GM21526 (cell line): ENCODE data around the gene ALOX5AP.
"Not testable (repeated sequence)": the region's sequence is repeated elsewhere in the genome, so short reads cannot be mapped to it uniquely, and the experiment has no call there.

Experiments
- ATAC-seq: cut with Tn5 transposase; IDR thresholded peaks from one replicate; pipeline ENCODE4 v1.9.1; 2021; ENCODE audit warnings: moderate library complexity; ENCODE audit not compliant: unreplicated experiment, low FRiP score

Gene ALOX5AP

GRCh38 chr13:30735872-30736175 lies 481 bp downstream of the ALOX5AP start:
- no peak for ATAC-seq

GRCh38 chr13:30736461-30737320 lies 1.3 kb downstream of the ALOX5AP start:
- ATAC-seq, result no peak

- ATAC-seq, result no peak
Measured at GRCh38 chr13:30737511-30738337, 2.4 kb downstream of the ALOX5AP start.

GRCh38 chr13:30738526-30739236 lies 3.3 kb downstream of the ALOX5AP start:
- no peak for ATAC-seq

- no peak for ATAC-seq
Measured at GRCh38 chr13:30739237-30739528, 3.8 kb downstream of the ALOX5AP start.

GRCh38 chr13:30739761-30740642 lies 4.7 kb downstream of the ALOX5AP start:
- ATAC-seq, result peak; percentile 40

- ATAC-seq, result no peak
Measured at GRCh38 chr13:30742901-30743300, 7.6 kb downstream of the ALOX5AP start.

GRCh38 chr13:30743319-30744055 lies 8.1 kb downstream of the ALOX5AP start:
- ATAC-seq, result no peak

- ATAC-seq, result peak; percentile 88
Measured at GRCh38 chr13:30744056-30744680, 8.8 kb downstream of the ALOX5AP start.

- ATAC-seq, result no peak
Measured at GRCh38 chr13:30744681-30745077, 9.3 kb downstream of the ALOX5AP start.

GRCh38 chr13:30745906-30746686 lies 10.8 kb downstream of the ALOX5AP start:
- no peak for ATAC-seq

- ATAC-seq, result no peak
Measured at GRCh38 chr13:30746791-30747190, 11.4 kb downstream of the ALOX5AP start.

GRCh38 chr13:30747845-30748244 lies 12.5 kb downstream of the ALOX5AP start:
- not testable (repeated sequence) for ATAC-seq

GRCh38 chr13:30748717-30749116 lies 13.4 kb downstream of the ALOX5AP start:
- no peak for ATAC-seq

- ATAC-seq, result no peak
Measured at GRCh38 chr13:30750036-30750435, 14.7 kb downstream of the ALOX5AP start.

GRCh38 chr13:30751183-30751933 lies 16.0 kb downstream of the ALOX5AP start:
- no peak for ATAC-seq

GRCh38 chr13:30752201-30752797 lies 17.0 kb downstream of the ALOX5AP start:
- no peak for ATAC-seq
